Dendritic cell treated with granulocyte-macrophage colony-stimulating factor and Interleukin-4, amounts not matched to agents 40 ng/mL and 50 ng/mL, for 4 days (primary cell): Measurements from ENCODE around the gene EQTN.
"Not testable (repeated sequence)": the region's sequence is repeated elsewhere in the genome, so short reads cannot be mapped to it uniquely, and the experiment has no call there.

Source experiments
- H3K27ac Mint-ChIP-seq: one replicate; pipeline ENCODE4 v1.8.0; 2022; ENCODE audit warnings: mild to moderate bottlenecking, mixed read lengths
- H3K27me3 Mint-ChIP-seq: one replicate; pipeline ENCODE4 v1.8.0; 2022; ENCODE audit warnings: mild to moderate bottlenecking, mixed read lengths
- H3K36me3 Mint-ChIP-seq: one replicate; pipeline ENCODE4 v1.8.0; 2022; ENCODE audit warnings: low read depth, mixed read lengths
- H3K4me1 Mint-ChIP-seq: one replicate; pipeline ENCODE4 v1.8.0; 2022; ENCODE audit warnings: low read depth, mixed read lengths
- H3K4me3 Mint-ChIP-seq: one replicate; pipeline ENCODE4 v1.8.0; 2022; ENCODE audit warnings: mild to moderate bottlenecking, moderate library complexity, mixed read lengths
- H3K9me3 Mint-ChIP-seq: one replicate; pipeline ENCODE4 v1.8.0; 2022; ENCODE audit warnings: mixed read lengths
- intact Hi-C: fragments of 100-400 bp; cut with micrococcal nuclease; formaldehyde crosslinking; loops from one replicate; pipeline ENCODE4 v1.15.0; 2022

EQTN gene

GRCh38 chr9:27279611-27280010, 17.3 kb downstream of the EQTN start:
- Mint-ChIP-seq H3K9me3 (no peaks in the 10 kb centered on the region), H3K27me3 (peaks cover 5% of the 10 kb centered on the region), H3K4me3 (no peak overlapping the region), H3K36me3 (no peaks in the 10 kb centered on the region), H3K27ac (peak overlapping the region; percentile 41), H3K4me1 (peaks cover 34% of the 10 kb centered on the region)
- intact Hi-C loops, result loop anchor here (5.0 kb wide), 1 partner anchor 232 kb away; no protein-coding TSS in a partner anchor

DNA sequence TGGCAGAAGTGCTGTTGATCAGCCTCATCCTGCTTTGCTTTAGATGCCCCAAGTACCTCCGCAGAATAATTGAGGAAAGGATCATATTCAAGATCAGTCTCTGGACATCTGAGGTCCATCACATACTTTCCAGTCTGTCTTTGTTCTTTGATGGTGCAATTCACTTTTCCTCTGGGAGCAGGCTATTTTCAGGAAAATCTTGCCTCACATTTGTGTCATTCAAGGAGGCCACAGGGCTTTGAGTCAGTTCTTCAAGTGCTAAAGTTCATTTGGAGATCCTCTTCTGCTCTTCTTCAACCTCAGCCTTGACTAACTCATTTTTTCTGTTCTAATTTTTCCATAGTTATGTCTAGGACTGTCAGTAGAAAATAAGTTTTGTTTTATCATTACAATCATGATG, 18.6 kb downstream of the EQTN start:
- Mint-ChIP-seq H3K27me3 (peaks cover 2% of the 10 kb centered on the region), H3K36me3 (no peaks in the 10 kb centered on the region), H3K9me3 (no peaks in the 10 kb centered on the region), H3K4me3 (no peak overlapping the region), H3K4me1 (peaks cover 34% of the 10 kb centered on the region), H3K27ac (no peak overlapping the region)
- intact Hi-C loops, result loop anchor here (5.0 kb wide), 1 partner anchor 231 kb away; no protein-coding TSS in a partner anchor

DNA sequence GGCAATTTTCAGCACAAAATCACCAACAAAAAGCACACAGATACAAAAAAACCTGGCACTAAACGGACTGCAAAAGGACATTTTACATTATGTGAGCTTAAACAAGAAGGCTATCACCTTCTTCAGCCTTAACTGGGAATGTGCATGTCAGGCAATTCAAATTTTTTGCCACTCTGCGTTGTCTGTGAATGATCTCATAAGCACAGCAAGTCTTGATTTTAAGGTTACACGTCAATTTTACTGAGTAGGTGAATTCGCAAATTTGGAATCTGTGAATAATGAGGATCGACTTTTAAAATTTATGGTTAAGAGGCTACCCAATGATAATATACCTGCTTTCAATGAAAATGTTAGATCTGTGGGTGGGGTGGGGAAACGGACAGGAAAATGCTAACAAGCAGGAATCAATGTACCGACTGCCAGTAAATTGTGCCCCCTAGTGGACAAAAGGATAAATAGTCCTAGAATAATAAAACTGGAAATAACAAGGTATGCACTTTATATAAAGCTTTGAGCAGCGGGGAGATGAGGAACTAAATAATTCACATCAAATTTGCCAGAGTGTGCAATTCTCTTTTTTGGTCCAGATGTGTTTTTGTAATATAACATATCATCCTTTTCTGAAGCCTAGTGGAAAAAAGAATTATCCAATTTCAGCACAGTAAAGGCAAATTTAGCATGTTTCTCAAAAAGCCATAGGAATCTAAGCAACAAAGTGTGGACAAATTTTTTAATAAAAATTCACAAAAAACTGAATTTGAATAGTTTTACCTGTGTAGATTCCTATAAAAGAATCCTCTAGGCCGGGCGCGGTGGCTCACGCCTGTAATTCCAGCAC, 20.5 kb downstream of the EQTN start:
- Mint-ChIP-seq H3K9me3 (no peaks in the 10 kb centered on the region), H3K4me3 (no peak overlapping the region), H3K27me3 (no peaks in the 10 kb centered on the region), H3K36me3 (no peaks in the 10 kb centered on the region), H3K4me1 (peaks cover 24% of the 10 kb centered on the region), H3K27ac (no peak overlapping the region)
- intact Hi-C loops, result loop anchor here (2.0 to 5.0 kb wide), 2 partner anchors 229 to 244 kb away; no protein-coding TSS in a partner anchor

DNA sequence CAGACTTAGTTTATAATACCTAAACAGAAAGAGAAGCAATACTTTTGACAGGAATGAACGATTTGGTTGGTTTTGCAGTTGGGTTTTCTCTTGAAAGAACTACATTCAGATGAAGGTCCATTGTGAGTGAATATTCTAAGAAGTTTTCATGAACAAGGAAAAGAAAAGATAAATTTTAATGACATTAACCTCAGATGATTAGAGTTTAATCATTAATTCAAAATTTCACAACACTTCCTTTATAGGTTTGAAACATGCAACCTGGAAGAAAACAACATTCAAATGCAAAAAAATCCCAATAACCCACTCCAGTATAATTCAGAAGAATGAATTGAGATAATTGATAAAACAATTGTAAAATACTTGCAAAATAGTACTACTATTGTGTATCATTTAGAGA, 23.8 kb downstream of the EQTN start:
- Mint-ChIP-seq H3K4me1 (no peaks in the 10 kb centered on the region), H3K36me3 (no peaks in the 10 kb centered on the region), H3K9me3 (no peaks in the 10 kb centered on the region), H3K27ac (no peak overlapping the region), H3K4me3 (no peak overlapping the region), H3K27me3 (no peaks in the 10 kb centered on the region)
- intact Hi-C loops, result no loop called here

DNA sequence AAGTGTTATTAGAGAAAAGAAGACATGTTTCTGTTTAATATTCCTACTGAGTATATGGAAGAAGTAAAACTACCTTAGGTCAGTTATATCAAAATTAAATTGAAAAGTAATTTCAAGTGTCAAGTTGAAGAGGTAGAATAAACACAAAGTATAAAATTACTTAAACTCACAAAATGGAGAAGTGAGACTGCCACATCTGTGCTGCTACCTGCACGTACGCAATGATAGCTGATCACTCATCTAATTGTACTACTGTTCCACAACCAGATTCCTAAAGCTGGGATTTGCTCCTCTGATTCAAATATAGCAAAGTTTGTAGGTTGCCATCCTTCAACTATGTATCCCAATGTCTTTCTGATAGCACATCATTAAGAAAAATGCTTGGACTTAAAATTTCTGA, 24.8 kb downstream of the EQTN start:
- H3K4me3 Mint-ChIP-seq, result no peak overlapping the region
- no peak overlapping the region for H3K27ac Mint-ChIP-seq
- H3K27me3 Mint-ChIP-seq, result no peaks in the 10 kb centered on the region
- H3K9me3 Mint-ChIP-seq, result no peaks in the 10 kb centered on the region
- intact Hi-C loops, result no loop called here
- no peaks in the 10 kb centered on the region for H3K4me1 Mint-ChIP-seq
- H3K36me3 Mint-ChIP-seq, result no peaks in the 10 kb centered on the region

DNA sequence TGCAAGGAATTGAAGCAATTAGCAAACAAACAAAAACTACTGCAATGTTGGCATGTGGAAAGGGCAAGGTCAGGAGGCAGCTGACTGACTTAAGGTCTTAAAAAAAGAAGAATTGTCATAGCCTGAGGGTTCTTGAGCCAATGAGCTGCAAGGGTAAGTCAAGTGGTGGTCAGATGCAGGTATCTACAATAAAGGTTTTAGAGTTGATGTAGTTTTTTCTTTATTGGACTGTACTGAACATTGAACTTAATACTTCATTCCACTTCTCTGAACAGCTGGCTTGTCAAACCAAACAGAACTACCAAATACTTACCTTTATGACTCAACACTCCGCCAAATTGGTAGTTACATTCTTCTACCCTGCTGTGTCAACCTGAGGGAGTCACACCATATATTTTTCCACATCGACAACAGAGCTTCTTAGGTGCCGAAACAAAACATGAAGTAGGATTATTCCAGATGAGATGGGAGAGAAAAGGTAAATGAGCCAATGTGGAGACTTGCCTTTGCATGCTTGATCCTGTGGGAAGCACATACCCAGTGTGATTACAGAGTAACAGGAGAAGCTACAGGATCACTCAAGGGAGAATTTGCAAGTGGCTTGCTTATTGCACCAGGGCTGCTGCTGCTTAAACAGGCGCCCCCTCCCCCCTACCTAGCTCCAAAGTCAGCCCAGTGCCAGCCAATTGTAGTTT, 35.3 kb downstream of the EQTN start:
- H3K27me3 Mint-ChIP-seq, result peaks cover 7% of the 10 kb centered on the region
- no peaks in the 10 kb centered on the region for H3K36me3 Mint-ChIP-seq
- H3K27ac Mint-ChIP-seq, result no peak overlapping the region
- H3K4me1 Mint-ChIP-seq, result no peaks in the 10 kb centered on the region
- intact Hi-C loops, result no loop called here
- H3K9me3 Mint-ChIP-seq, result no peaks in the 10 kb centered on the region
- H3K4me3 Mint-ChIP-seq, result no peak overlapping the region

- Mint-ChIP-seq H3K27me3 (peaks cover 4% of the 10 kb centered on the region), H3K4me1 (no peaks in the 10 kb centered on the region), H3K27ac (no peak overlapping the region), H3K36me3 (no peaks in the 10 kb centered on the region), H3K9me3 (no peaks in the 10 kb centered on the region), H3K4me3 (no peak overlapping the region)
- intact Hi-C loops, result no loop called here
These were observed 36.0 kb downstream of the EQTN start for GRCh38 chr9:27260789-27261516.

GRCh38 chr9:27258662-27259061, 38.3 kb downstream of the EQTN start:
- Mint-ChIP-seq H3K36me3 (no peaks in the 10 kb centered on the region), H3K27me3 (peaks cover 7% of the 10 kb centered on the region), H3K9me3 (no peaks in the 10 kb centered on the region), H3K4me3 (no peak overlapping the region), H3K4me1 (no peaks in the 10 kb centered on the region), H3K27ac (no peak overlapping the region)
- intact Hi-C loops, result no loop called here

DNA sequence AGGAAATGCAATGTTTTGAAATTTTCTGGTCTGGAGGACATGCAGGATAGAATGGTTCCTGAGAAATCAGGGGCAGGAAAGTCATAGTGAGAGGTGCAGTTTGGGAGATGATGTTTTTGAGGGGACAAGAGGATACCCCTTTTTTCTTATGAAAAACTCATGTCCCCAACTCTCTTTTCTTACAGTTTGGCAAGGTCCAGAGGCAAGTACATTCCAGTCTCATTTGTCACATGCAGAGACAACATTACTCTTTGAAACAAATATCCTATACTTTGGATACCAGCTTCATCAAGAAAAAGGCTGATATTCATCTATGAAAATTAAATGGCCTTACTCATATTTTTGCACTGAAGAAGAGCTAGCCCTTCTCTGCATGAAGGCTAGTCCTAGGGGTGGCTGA, 48.2 kb downstream of the EQTN start:
- Mint-ChIP-seq H3K27me3 (peaks cover 2% of the 10 kb centered on the region), H3K36me3 (no peaks in the 10 kb centered on the region), H3K27ac (no peak overlapping the region), H3K4me1 (peaks cover 13% of the 10 kb centered on the region), H3K9me3 (no peaks in the 10 kb centered on the region), H3K4me3 (no peak overlapping the region)
- intact Hi-C loops, result loop anchor here (5.0 kb wide), 1 partner anchor 299 kb away; no protein-coding TSS in a partner anchor

DNA sequence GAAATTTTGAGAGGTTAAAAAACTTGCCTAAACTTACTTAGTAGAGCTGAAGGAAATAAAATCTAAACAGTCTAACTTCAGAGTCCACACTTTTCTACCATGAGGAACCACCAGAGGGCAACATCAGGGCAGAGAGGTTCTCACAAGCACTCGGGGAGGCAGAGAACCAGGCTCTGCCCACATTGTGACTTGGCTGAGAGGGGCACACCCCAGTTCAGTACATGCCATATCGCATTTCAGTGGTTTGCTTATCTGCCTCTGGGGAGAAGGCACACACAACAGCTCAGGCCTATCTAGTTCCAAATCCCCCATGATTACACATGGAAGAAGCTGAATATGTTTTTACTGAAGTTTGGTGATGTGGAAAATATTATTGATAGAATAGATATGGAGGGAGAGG, 49.2 kb downstream of the EQTN start:
- H3K9me3 Mint-ChIP-seq, result no peaks in the 10 kb centered on the region
- H3K4me3 Mint-ChIP-seq, result no peak overlapping the region
- H3K36me3 Mint-ChIP-seq, result no peaks in the 10 kb centered on the region
- H3K27me3 Mint-ChIP-seq, result no peaks in the 10 kb centered on the region
- intact Hi-C loops, result loop anchor here (5.0 kb wide), 1 partner anchor 300 kb away; no protein-coding TSS in a partner anchor
- H3K27ac Mint-ChIP-seq, result no peak overlapping the region
- H3K4me1 Mint-ChIP-seq, result peaks cover 13% of the 10 kb centered on the region

GRCh38 chr9:27239648-27240047, 57.3 kb downstream of the EQTN start:
- H3K27me3 Mint-ChIP-seq, H3K4me3 Mint-ChIP-seq, intact Hi-C loops, H3K4me1 Mint-ChIP-seq, H3K27ac Mint-ChIP-seq, H3K36me3 Mint-ChIP-seq: not testable (repeated sequence)
- peaks cover 20% of the 10 kb centered on the region for H3K9me3 Mint-ChIP-seq
